BE2C (cell line): ENCODE measurements around the gene THADA.

ENCODE experiments used
- DNase-seq: peaks from one replicate; pipeline ENCODE4 v3.0.0-alpha.2; 2020
- H3K27me3 ChIP-seq: fragments of 250-450 bp; sonication (Bioruptor Pico); 2 replicates; pipeline ENCODE4 v1.5.1; 2020; ENCODE audit warnings: mild to moderate bottlenecking
- H3K36me3 ChIP-seq: fragments of 250-450 bp; sonication (Bioruptor Pico); 2 replicates; pipeline ENCODE4 v1.5.1; 2020; ENCODE audit warnings: mild to moderate bottlenecking
- H3K4me1 ChIP-seq: fragments of 250-450 bp; sonication (Bioruptor Pico); 2 replicates; pipeline ENCODE4 v1.5.1; 2020
- H3K4me3 ChIP-seq: 2 replicates; pipeline ENCODE4 v1.5.1; 2011; ENCODE audit warnings: low read depth, low read length
- H3K9me3 ChIP-seq: fragments of 250-450 bp; sonication (Bioruptor Pico); 2 replicates; pipeline ENCODE4 v1.5.1; 2020
- TF ChIP-seq, protein P1 (sequence below): IDR thresholded peaks from 2 replicates; pipeline ENCODE4 v1.5.1; 2012; ENCODE audit warnings: mild to moderate bottlenecking, low read depth, low read length

The THADA gene

GRCh38 chr2:43188561-43189386, 407.1 kb downstream of the THADA start:
- no peak for DNase-seq
- H3K27me3 ChIP-seq: no peaks in the 10 kb centered on the region
- no peaks in the 10 kb centered on the region for H3K36me3 ChIP-seq
- no peak overlapping the region for H3K4me3 ChIP-seq
- no peaks in the 10 kb centered on the region for H3K9me3 ChIP-seq
- no peaks in the 10 kb centered on the region for H3K4me1 ChIP-seq
- TF ChIP-seq, protein P1, sequence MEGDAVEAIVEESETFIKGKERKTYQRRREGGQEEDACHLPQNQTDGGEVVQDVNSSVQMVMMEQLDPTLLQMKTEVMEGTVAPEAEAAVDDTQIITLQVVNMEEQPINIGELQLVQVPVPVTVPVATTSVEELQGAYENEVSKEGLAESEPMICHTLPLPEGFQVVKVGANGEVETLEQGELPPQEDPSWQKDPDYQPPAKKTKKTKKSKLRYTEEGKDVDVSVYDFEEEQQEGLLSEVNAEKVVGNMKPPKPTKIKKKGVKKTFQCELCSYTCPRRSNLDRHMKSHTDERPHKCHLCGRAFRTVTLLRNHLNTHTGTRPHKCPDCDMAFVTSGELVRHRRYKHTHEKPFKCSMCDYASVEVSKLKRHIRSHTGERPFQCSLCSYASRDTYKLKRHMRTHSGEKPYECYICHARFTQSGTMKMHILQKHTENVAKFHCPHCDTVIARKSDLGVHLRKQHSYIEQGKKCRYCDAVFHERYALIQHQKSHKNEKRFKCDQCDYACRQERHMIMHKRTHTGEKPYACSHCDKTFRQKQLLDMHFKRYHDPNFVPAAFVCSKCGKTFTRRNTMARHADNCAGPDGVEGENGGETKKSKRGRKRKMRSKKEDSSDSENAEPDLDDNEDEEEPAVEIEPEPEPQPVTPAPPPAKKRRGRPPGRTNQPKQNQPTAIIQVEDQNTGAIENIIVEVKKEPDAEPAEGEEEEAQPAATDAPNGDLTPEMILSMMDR: no peak

DNA sequence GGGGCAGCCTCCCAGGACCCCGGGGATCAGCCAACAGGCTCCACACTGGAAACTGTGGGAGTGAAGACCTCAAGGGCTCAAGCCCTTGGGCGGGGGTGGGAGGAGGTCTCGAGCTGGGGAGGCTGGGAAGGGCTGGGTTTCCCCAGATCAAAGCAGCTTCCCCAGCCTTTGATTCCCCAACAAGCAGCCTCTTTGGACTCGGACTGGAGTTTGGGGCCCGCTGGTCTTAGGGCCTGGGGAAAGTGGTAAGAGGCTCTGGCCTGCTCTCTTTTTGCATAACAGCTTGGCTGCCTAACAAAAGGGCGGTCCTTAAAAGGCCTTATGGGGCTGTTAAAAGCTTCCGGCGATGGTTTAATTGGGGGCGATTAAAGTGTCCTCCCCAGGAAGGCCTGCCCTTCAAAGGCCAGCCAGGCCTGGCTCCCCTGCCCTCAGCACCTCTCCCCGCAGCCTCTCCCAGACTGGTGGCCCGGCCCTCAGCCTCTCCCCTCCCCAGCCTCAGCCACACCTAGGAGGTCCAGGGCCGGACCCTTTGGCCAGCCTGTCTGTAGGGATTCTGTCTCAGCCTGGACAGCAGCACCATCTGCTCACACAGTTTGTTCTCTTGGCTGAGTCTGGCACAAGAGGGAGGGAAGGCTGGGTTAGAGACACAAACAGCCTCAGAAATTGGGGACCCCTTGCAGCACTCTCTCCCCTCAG, 409.0 kb downstream of the THADA start:
- DNase-seq: no peak
- no peaks in the 10 kb centered on the region for H3K4me1 ChIP-seq
- no peaks in the 10 kb centered on the region for H3K36me3 ChIP-seq
- no peak overlapping the region for H3K4me3 ChIP-seq
- no peaks in the 10 kb centered on the region for H3K9me3 ChIP-seq
- H3K27me3 ChIP-seq: no peaks in the 10 kb centered on the region
- TF ChIP-seq, protein P1: no peak

GRCh38 chr2:43186321-43186678, 409.5 kb downstream of the THADA start:
- no peak overlapping the region for H3K4me3 ChIP-seq
- no peak for DNase-seq
- no peaks in the 10 kb centered on the region for H3K27me3 ChIP-seq
- no peaks in the 10 kb centered on the region for H3K36me3 ChIP-seq
- no peaks in the 10 kb centered on the region for H3K4me1 ChIP-seq
- TF ChIP-seq, protein P1: no peak
- H3K9me3 ChIP-seq: no peaks in the 10 kb centered on the region

- Histone ChIP-seq H3K27me3 (no peaks in the 10 kb centered on the region), H3K4me3 (no peak overlapping the region), H3K9me3 (no peaks in the 10 kb centered on the region), H3K4me1 (no peaks in the 10 kb centered on the region), H3K36me3 (no peaks in the 10 kb centered on the region)
- no peak for DNase-seq
- TF ChIP-seq, protein P1: no peak
These were observed 410.7 kb downstream of the THADA start for GRCh38 chr2:43185146-43185545.

GRCh38 chr2:43184339-43184895, 411.4 kb downstream of the THADA start:
- H3K4me3 ChIP-seq: no peak overlapping the region
- TF ChIP-seq, protein P1: no peak
- no peak for DNase-seq
- no peaks in the 10 kb centered on the region for H3K36me3 ChIP-seq
- no peaks in the 10 kb centered on the region for H3K27me3 ChIP-seq
- no peaks in the 10 kb centered on the region for H3K4me1 ChIP-seq
- H3K9me3 ChIP-seq: no peaks in the 10 kb centered on the region

GRCh38 chr2:43183743-43184142, 412.1 kb downstream of the THADA start:
- no peaks in the 10 kb centered on the region for H3K4me1 ChIP-seq
- no peaks in the 10 kb centered on the region for H3K9me3 ChIP-seq
- H3K27me3 ChIP-seq: no peaks in the 10 kb centered on the region
- H3K4me3 ChIP-seq: no peak overlapping the region
- TF ChIP-seq, protein P1: no peak
- DNase-seq: no peak
- no peaks in the 10 kb centered on the region for H3K36me3 ChIP-seq
